ENCODE results near the gene LSR.

DNA sequence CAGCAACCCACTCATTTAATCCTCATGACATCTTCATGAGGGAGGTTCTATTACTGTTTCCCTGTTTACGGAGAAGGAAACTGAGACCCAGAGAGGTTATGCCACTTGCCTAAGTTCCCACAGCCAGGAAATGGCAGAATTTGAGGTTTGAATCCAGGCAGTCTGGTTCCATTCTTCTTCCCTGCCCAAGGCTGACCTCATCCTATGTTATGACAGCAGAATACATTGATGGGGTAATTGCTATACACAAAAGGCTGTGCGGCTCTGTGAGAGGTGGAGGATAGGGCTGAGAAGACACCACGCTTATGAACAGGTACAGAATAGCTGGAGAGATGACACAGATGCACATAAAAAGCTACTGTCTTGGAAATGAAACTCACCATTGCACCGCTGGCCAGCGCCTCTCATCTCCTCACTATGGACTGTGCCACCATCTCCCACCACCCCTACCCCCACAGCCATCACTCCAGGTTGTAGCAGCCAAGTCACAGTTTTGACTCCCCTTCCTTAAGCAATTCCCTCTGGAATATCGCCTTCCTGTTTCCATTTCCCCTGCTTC, 54.6 kb downstream of the LSR start:
- TF ChIP-seq, protein P1, sequence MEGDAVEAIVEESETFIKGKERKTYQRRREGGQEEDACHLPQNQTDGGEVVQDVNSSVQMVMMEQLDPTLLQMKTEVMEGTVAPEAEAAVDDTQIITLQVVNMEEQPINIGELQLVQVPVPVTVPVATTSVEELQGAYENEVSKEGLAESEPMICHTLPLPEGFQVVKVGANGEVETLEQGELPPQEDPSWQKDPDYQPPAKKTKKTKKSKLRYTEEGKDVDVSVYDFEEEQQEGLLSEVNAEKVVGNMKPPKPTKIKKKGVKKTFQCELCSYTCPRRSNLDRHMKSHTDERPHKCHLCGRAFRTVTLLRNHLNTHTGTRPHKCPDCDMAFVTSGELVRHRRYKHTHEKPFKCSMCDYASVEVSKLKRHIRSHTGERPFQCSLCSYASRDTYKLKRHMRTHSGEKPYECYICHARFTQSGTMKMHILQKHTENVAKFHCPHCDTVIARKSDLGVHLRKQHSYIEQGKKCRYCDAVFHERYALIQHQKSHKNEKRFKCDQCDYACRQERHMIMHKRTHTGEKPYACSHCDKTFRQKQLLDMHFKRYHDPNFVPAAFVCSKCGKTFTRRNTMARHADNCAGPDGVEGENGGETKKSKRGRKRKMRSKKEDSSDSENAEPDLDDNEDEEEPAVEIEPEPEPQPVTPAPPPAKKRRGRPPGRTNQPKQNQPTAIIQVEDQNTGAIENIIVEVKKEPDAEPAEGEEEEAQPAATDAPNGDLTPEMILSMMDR (IDR thresholded peaks at IDR 0.05), result no peak
- no peak for TF ChIP-seq POLR2A (IDR thresholded peaks at IDR 0.05)
